Colonic mucosa (tissue), 4 donors: ENCODE data around the gene DNM2. TPM values are rescaled to one million over a fixed set of nuclear protein-coding genes. Genes with fewer than 3 reads are reported as not detected.
"Not testable (repeated sequence)": the region's sequence is repeated elsewhere in the genome, so short reads cannot be mapped to it uniquely, and the experiment has no call there.

ENCODE experiments used
- DNase-seq: peaks from one replicate; pipeline ENCODE4 v3.0.0-alpha.2; 2020
- H3K27ac ChIP-seq: fragments of 200-600 bp; one replicate; pipeline ENCODE4 v1.8.0; 2021
- H3K27me3 ChIP-seq: fragments of 200-600 bp; one replicate; pipeline ENCODE4 v1.8.0; 2021
- H3K36me3 ChIP-seq: fragments of 200-600 bp; one replicate; pipeline ENCODE4 v1.8.0; 2021
- H3K4me1 ChIP-seq: fragments of 200-600 bp; one replicate; pipeline ENCODE4 v1.8.0; 2021; ENCODE audit warnings: mild to moderate bottlenecking
- H3K4me3 ChIP-seq: fragments of 200-600 bp; one replicate; pipeline ENCODE4 v1.8.0; 2021
- H3K9ac ChIP-seq, 2 donors: one replicate each; pipeline ENCODE4 v1.7.0; 2013; ENCODE audit warnings: control low read depth in 2 of 2, low read depth in 2 of 2, low read length in 2 of 2
- H3K9me3 ChIP-seq: fragments of 200-600 bp; one replicate; pipeline ENCODE4 v1.8.0; 2021
- CTCF ChIP-seq: fragments of 200-600 bp; IDR thresholded peaks from one replicate; pipeline ENCODE4 v1.8.0; 2022; ENCODE audit warnings: antibody characterized with exemption, mild to moderate bottlenecking
- intact Hi-C: fragments of 100-400 bp; cut with DNase I; formaldehyde crosslinking; loops from one replicate; pipeline ENCODE4 v1.14.1; 2022
- total RNA-seq, 2 donors: library from RNA; stranded (reverse); fragmentation: NEBNext Ultra II Directional in 1 of 2; extraction: Animal tissue kit (Norgen Biotek cat#: 25700) in 1 of 2; gene quantifications; one replicate each; pipeline ENCODE4 v1.2.1, GENCODE V29; 2021
- donor health status: healthy.
- donor health status: DM: no; HTN: no; CAD: no.
- donor health status: DM: no; HTN: no; CAD: no.

DNM2 gene
- total RNA-seq, 2 donors from 2014 or later, result 450 to 461 TPM

- Histone ChIP-seq H3K27ac (peak overlapping the region; percentile 85), H3K9ac (peak overlapping the region; percentile 75 to 83), H3K4me1 (no peaks in the 10 kb centered on the region), H3K36me3 (no peaks in the 10 kb centered on the region), H3K9me3 (no peaks in the 10 kb centered on the region), H3K4me3 (peak overlapping the region; percentile 44), H3K27me3 (no peaks in the 10 kb centered on the region)
- TF ChIP-seq CTCF, result no peak
- DNase-seq, result peak; percentile 89
- intact Hi-C loops, result no loop called here
These were observed 118.8 kb downstream of the DNM2 start for GRCh38 chr19:10836479-10837330.

GRCh38 chr19:10837649-10838048 lies 119.8 kb downstream of the DNM2 start:
- intact Hi-C loops, result not testable (repeated sequence)

GRCh38 chr19:10838377-10838776 lies 120.5 kb downstream of the DNM2 start:
- no peaks in the 10 kb centered on the region for H3K27me3 ChIP-seq
- no peaks in the 10 kb centered on the region for H3K4me1 ChIP-seq
- no peak overlapping the region for H3K27ac ChIP-seq
- intact Hi-C loops, result no loop called here
- no peak for TF ChIP-seq CTCF
- H3K4me3 ChIP-seq, result no peak overlapping the region
- DNase-seq, result no peak
- no peak overlapping the region for H3K9ac ChIP-seq
- no peaks in the 10 kb centered on the region for H3K36me3 ChIP-seq
- no peaks in the 10 kb centered on the region for H3K9me3 ChIP-seq

More at GRCh38 chr19:10837649-10838048, 119.8 kb downstream of the DNM2 start:
- not testable (repeated sequence) for H3K4me3 ChIP-seq, H3K27ac ChIP-seq, H3K36me3 ChIP-seq, H3K27me3 ChIP-seq, DNase-seq, H3K9ac ChIP-seq, H3K4me1 ChIP-seq, H3K9me3 ChIP-seq

- intact Hi-C loops, result no loop called here
- H3K4me3 ChIP-seq, result no peak overlapping the region
- DNase-seq, result no peak
- no peak overlapping the region for H3K9ac ChIP-seq
- no peaks in the 10 kb centered on the region for H3K27me3 ChIP-seq
- no peak for TF ChIP-seq CTCF
- H3K9me3 ChIP-seq, result no peaks in the 10 kb centered on the region
- no peaks in the 10 kb centered on the region for H3K36me3 ChIP-seq
- H3K4me1 ChIP-seq, result no peaks in the 10 kb centered on the region
- no peak overlapping the region for H3K27ac ChIP-seq
These were observed 121.5 kb downstream of the DNM2 start for GRCh38 chr19:10839114-10840050.

- no peak for DNase-seq
- no peaks in the 10 kb centered on the region for H3K4me1 ChIP-seq
These were observed 124.9 kb downstream of the DNM2 start for GRCh38 chr19:10842788-10843187.

More at GRCh38 chr19:10842788-10843187, 124.9 kb downstream of the DNM2 start:
- no peak overlapping the region for H3K9ac ChIP-seq
- H3K27me3 ChIP-seq, result no peaks in the 10 kb centered on the region
- TF ChIP-seq CTCF, result no peak
- H3K4me3 ChIP-seq, result no peak overlapping the region
- no peak overlapping the region for H3K27ac ChIP-seq
- intact Hi-C loops, result no loop called here
- H3K9me3 ChIP-seq, result no peaks in the 10 kb centered on the region
- no peaks in the 10 kb centered on the region for H3K36me3 ChIP-seq
